Osteocyte (in vitro differentiated cells): Measurements from ENCODE around the gene PVRIG. TPM values are rescaled to one million over a fixed set of nuclear protein-coding genes. Genes with fewer than 3 reads are reported as not detected.
"Not testable (repeated sequence)": the region's sequence is repeated elsewhere in the genome, so short reads cannot be mapped to it uniquely, and the experiment has no call there.

Source experiments
- DNase-seq: peaks from one replicate; pipeline ENCODE4 v3.0.0; 2021; ENCODE audit warnings: mixed read lengths; ENCODE audit not compliant: unreplicated experiment; ENCODE audit errors: extremely low spot score
- H3K27ac Mint-ChIP-seq: one replicate; pipeline ENCODE4 v1.8.0; 2021; ENCODE audit warnings: mild to moderate bottlenecking, mixed read lengths; ENCODE audit not compliant: unreplicated experiment
- H3K27me3 Mint-ChIP-seq: one replicate; pipeline ENCODE4 v1.8.0; 2021; ENCODE audit warnings: mixed read lengths; ENCODE audit not compliant: unreplicated experiment
- H3K36me3 Mint-ChIP-seq: one replicate; pipeline ENCODE4 v1.8.0; 2021; ENCODE audit warnings: mixed read lengths; ENCODE audit not compliant: unreplicated experiment
- H3K4me1 Mint-ChIP-seq: one replicate; pipeline ENCODE4 v1.8.0; 2021; ENCODE audit warnings: mixed read lengths; ENCODE audit not compliant: unreplicated experiment
- H3K4me3 Mint-ChIP-seq: one replicate; pipeline ENCODE4 v1.8.0; 2021; ENCODE audit warnings: mild to moderate bottlenecking, moderate library complexity, mixed read lengths; ENCODE audit not compliant: unreplicated experiment
- H3K9me3 Mint-ChIP-seq: one replicate; pipeline ENCODE4 v1.8.0; 2021; ENCODE audit warnings: mixed read lengths; ENCODE audit not compliant: unreplicated experiment
- total RNA-seq: library from RNA; stranded (reverse); gene quantifications from 2 replicates; pipeline ENCODE4 v1.2.1, GENCODE V29; 2021
- TF ChIP-seq, protein P1 (sequence below): fragments of 200-600 bp; sonication (generic); IDR thresholded peaks from 2 replicates; pipeline ENCODE4 v1.5.0; 2021; ENCODE audit warnings: antibody characterized with exemption, mild to moderate bottlenecking, moderate library complexity

PVRIG gene
- total RNA-seq, 1 donor from 2014 or later: not detected

GRCh38 chr7:100257017-100257416, 37.3 kb downstream of the PVRIG start:
- no peak for DNase-seq
- Mint-ChIP-seq H3K4me3 (no peak overlapping the region), H3K4me1 (no peaks in the 10 kb centered on the region), H3K36me3 (no peaks in the 10 kb centered on the region), H3K9me3 (no peaks in the 10 kb centered on the region), H3K27me3 (no peaks in the 10 kb centered on the region), H3K27ac (no peak overlapping the region)
- TF ChIP-seq, protein P1, sequence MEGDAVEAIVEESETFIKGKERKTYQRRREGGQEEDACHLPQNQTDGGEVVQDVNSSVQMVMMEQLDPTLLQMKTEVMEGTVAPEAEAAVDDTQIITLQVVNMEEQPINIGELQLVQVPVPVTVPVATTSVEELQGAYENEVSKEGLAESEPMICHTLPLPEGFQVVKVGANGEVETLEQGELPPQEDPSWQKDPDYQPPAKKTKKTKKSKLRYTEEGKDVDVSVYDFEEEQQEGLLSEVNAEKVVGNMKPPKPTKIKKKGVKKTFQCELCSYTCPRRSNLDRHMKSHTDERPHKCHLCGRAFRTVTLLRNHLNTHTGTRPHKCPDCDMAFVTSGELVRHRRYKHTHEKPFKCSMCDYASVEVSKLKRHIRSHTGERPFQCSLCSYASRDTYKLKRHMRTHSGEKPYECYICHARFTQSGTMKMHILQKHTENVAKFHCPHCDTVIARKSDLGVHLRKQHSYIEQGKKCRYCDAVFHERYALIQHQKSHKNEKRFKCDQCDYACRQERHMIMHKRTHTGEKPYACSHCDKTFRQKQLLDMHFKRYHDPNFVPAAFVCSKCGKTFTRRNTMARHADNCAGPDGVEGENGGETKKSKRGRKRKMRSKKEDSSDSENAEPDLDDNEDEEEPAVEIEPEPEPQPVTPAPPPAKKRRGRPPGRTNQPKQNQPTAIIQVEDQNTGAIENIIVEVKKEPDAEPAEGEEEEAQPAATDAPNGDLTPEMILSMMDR: no peak

DNA sequence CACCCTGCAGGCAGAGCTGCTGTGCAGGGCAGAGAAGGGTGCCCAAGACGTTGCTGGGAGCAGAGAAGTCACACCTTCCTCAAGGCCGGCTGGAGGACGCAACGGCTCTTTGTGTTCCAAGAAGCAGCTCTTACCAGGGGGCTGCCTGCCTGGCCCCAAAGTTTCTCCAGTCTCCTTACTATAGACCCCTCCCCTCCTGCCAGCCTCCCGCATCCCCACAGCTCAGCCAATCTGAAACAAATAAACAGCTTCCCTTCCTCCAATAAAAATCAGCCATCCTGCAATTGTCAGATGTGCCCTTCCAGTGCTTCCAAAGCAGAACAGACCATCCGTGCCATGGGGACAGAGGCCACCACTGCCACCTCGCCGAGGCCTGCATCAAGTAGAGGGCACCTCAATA, 40.2 kb downstream of the PVRIG start:
- H3K9me3 Mint-ChIP-seq, H3K27ac Mint-ChIP-seq, H3K36me3 Mint-ChIP-seq, H3K4me3 Mint-ChIP-seq, H3K27me3 Mint-ChIP-seq, H3K4me1 Mint-ChIP-seq, DNase-seq: not testable (repeated sequence)

GRCh38 chr7:100262896-100263295, 43.1 kb downstream of the PVRIG start:
- DNase-seq, H3K27me3 Mint-ChIP-seq, H3K9me3 Mint-ChIP-seq, H3K36me3 Mint-ChIP-seq, H3K27ac Mint-ChIP-seq, H3K4me3 Mint-ChIP-seq: not testable (repeated sequence)
- H3K4me1 Mint-ChIP-seq: peaks cover 14% of the 10 kb centered on the region

DNA sequence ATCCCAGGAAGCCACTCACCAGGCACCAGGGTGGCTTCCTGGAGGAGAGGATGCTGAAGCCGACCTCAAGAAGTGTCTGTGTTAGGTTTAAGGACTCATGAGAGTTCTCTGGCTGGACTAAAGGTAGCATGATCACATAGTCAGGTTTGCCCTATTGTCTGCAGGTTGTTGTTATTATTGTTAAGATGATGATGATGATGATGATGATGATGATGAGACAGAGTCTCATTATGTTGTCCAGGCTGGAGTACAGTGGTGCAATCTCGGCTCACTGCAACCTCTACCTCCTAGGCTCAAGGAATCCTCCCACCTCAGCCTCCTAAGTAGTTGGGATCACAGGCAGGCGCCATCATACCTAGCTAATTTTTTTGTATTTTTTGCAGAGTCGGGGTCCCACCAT, 44.5 kb downstream of the PVRIG start:
- not testable (repeated sequence) for H3K27me3 Mint-ChIP-seq, H3K4me3 Mint-ChIP-seq, DNase-seq, H3K27ac Mint-ChIP-seq, H3K36me3 Mint-ChIP-seq, H3K9me3 Mint-ChIP-seq
- peaks cover 16% of the 10 kb centered on the region for H3K4me1 Mint-ChIP-seq

- H3K27ac Mint-ChIP-seq: not testable (repeated sequence)
Observed at GRCh38 chr7:100264669-100265165, 45.0 kb downstream of the PVRIG start.

GRCh38 chr7:100265851-100266250, 46.1 kb downstream of the PVRIG start:
- not testable (repeated sequence) for H3K27ac Mint-ChIP-seq, H3K4me3 Mint-ChIP-seq, H3K36me3 Mint-ChIP-seq, DNase-seq, H3K9me3 Mint-ChIP-seq, H3K27me3 Mint-ChIP-seq
- H3K4me1 Mint-ChIP-seq: peaks cover 26% of the 10 kb centered on the region

More at GRCh38 chr7:100264669-100265165, 45.0 kb downstream of the PVRIG start:
- peaks cover 18% of the 10 kb centered on the region for H3K4me1 Mint-ChIP-seq
- H3K27me3 Mint-ChIP-seq, DNase-seq, H3K36me3 Mint-ChIP-seq, H3K4me3 Mint-ChIP-seq, H3K9me3 Mint-ChIP-seq: not testable (repeated sequence)

DNA sequence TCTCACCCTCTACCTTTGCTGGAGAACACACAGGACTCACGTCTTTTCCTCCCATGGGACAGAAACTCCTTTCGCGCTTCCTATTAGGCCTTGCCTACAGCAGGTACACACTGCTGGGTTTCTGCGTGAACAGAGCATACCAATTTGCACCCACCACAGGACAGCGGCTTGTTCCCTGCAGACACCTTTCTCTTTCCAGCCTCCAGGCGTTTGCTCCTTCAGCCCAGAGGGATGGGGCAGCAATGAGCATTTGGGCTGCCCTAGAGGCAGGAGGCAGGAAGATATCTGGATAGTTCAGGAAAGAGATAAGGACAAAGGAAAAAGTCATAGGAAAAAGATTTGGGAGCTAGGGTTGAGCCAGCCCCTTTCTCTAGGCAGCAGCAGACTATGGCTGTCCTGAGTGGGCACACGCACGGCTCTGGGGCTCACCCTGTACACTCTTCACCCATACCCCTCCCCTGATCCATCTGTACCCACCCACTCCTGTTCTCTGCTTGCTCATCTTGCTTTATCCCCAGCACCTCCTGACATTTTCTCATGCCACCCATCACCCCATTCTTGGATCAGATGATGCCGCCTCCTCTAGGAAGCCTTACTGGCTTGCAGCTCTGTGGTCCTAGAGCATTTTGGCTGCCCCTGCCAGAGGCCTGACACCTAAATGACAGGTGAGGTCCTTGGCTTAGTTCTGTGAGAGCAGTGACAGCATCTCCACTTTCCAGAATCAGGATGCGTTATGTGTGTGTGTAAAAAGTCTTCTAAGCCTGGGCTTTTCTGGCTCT, 47.0 kb downstream of the PVRIG start:
- TF ChIP-seq, protein P1: no peak
- no peak overlapping the region for H3K27ac Mint-ChIP-seq
- H3K9me3 Mint-ChIP-seq: no peaks in the 10 kb centered on the region
- no peak overlapping the region for H3K4me3 Mint-ChIP-seq
- H3K36me3 Mint-ChIP-seq: peaks cover 6% of the 10 kb centered on the region
- DNase-seq: no peak
- H3K4me1 Mint-ChIP-seq: peaks cover 31% of the 10 kb centered on the region
- no peaks in the 10 kb centered on the region for H3K27me3 Mint-ChIP-seq
